GM19397 (cell line): ENCODE measurements around the gene AP5M1.
"Not testable (repeated sequence)": the region's sequence is repeated elsewhere in the genome, so short reads cannot be mapped to it uniquely, and the experiment has no call there.

Source experiments
- ATAC-seq: cut with Tn5 transposase; IDR thresholded peaks from one replicate; pipeline ENCODE4 v1.9.1; 2021; ENCODE audit warnings: mild to moderate bottlenecking, moderate library complexity; ENCODE audit not compliant: unreplicated experiment

AP5M1 gene

GRCh38 chr14:57287745-57288144 lies 19.0 kb downstream of the AP5M1 start:
- ATAC-seq = no peak

- ATAC-seq = no peak
These were observed 22.0 kb downstream of the AP5M1 start for GRCh38 chr14:57290751-57291150.

- no peak for ATAC-seq
These were observed 23.2 kb downstream of the AP5M1 start for GRCh38 chr14:57291692-57292647.

- ATAC-seq = no peak
These were observed 25.4 kb downstream of the AP5M1 start for GRCh38 chr14:57293866-57294837.

GRCh38 chr14:57295239-57295638 lies 26.5 kb downstream of the AP5M1 start:
- ATAC-seq = no peak

GRCh38 chr14:57297852-57298251 lies 29.1 kb downstream of the AP5M1 start:
- no peak for ATAC-seq

- ATAC-seq = no peak
These were observed 30.7 kb downstream of the AP5M1 start for GRCh38 chr14:57299511-57299910.

- ATAC-seq = no peak
These were observed 34.1 kb downstream of the AP5M1 start for GRCh38 chr14:57302883-57303282.

GRCh38 chr14:57314396-57315089 lies 45.8 kb downstream of the AP5M1 start:
- ATAC-seq = no peak

- peak; percentile 73 for ATAC-seq
These were observed 48.6 kb downstream of the AP5M1 start for GRCh38 chr14:57317248-57317833.

- no peak for ATAC-seq
These were observed 50.9 kb downstream of the AP5M1 start for GRCh38 chr14:57319636-57320192.

- no peak for ATAC-seq
These were observed 55.0 kb downstream of the AP5M1 start for GRCh38 chr14:57323721-57324120.

GRCh38 chr14:57326253-57326652 lies 57.5 kb downstream of the AP5M1 start:
- peak; percentile 73 for ATAC-seq

- no peak for ATAC-seq
These were observed 61.1 kb downstream of the AP5M1 start for GRCh38 chr14:57329833-57330232.

- ATAC-seq = not testable (repeated sequence)
These were observed 63.7 kb downstream of the AP5M1 start for GRCh38 chr14:57332475-57332874.

GRCh38 chr14:57333726-57334125 lies 65.0 kb downstream of the AP5M1 start:
- ATAC-seq = not testable (repeated sequence)

GRCh38 chr14:57343545-57344297 lies 75.0 kb downstream of the AP5M1 start:
- ATAC-seq = not testable (repeated sequence)

- no peak for ATAC-seq
These were observed 76.3 kb downstream of the AP5M1 start for GRCh38 chr14:57345106-57345505.

- ATAC-seq = no peak
These were observed 78.0 kb downstream of the AP5M1 start for GRCh38 chr14:57346741-57347140.
